ENCODE results near the gene COL18A1. TPM values are rescaled to one million over a fixed set of nuclear protein-coding genes. Genes with fewer than 3 reads are reported as not detected.
A peak's percentile ranks its signal among the peaks of the same experiment; 100 is the strongest.
"Not testable (repeated sequence)": the region's sequence is repeated elsewhere in the genome, so short reads cannot be mapped to it uniquely, and the experiment has no call there.

Gene COL18A1
- total RNA-seq, 1 experiment from 2014 or later, result 838 TPM

DNA sequence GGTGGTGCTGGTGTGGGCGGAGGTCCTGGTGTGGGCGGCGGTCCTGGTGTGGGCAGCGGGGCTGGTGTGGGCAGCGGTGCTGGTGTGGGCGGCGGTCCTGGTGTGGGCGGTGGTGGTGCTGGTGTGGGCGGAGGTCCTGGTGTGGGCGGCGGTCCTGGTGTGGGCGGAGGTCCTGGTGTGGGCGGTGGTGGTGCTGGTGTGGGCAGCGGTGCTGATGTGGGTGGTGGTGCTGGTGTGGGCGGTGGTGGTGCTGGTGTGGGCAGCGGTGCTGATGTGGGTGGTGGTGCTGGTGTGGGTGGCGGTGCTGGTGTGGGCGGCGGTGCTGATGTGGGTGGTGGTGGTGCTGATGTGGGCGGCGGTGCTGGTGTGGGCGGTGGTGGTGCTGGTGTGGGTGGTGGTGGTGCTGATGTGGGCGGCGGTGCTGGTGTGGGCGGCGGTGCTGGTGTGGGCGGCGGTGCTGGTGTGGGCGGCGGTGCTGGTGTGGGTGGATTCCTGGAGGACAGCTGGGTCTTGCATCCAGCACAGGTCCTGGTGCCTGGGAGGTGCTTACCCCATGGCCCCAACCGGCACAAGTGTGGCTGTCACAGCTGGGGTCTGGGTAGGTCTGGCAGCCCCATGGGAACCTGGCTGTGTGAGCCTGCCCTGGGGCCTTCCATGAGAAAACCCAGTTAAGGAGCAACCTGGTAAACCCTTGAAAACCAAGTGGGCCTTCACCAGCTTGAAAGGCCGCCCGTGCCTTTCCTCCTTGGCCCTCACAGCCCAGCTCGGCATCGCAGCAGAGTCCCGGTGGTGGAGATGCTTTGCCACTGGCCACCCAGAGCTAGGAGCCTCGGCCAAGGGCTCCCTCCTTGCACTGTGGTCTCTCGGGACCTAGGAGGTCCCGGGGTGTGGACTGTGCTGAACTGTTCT is 38.0 kb downstream of the COL18A1 start:
- in situ Hi-C loops (cut with HindIII; ENCODE audit: low pct_unique_long_range_greater_than_20kb, low sequenced_read_pairs), result not testable (repeated sequence)

DNA sequence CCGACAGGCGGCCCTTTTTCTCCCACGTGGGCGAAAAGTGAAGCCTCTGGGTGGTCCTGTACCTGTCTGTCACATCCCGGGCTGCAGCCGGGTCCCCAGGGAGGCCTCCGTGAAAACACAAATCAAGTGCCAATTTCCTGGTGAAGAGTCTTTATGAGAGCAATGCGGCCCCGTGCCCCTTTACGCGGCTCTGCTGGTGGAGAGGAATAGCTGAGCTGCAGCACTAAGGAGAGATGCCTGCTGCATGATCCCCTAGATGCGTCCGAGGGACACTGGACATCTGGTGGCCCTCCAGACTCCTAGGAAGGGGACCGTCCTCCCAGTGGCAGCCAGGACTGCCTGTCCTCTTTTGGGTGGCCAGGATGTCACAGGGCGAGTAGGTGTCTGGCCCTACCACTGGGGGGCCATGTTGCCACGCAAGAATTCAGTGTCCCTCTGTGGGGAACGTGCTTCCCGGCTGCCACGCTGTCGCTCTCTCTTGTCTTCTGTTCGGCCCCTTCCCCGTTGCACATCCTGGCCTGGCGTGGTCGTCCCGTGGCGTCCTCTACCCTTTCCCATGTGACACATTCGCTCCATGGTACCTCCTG is 38.7 kb downstream of the COL18A1 start:
- no peak for DNase-seq (ENCODE audit: low read depth)
- in situ Hi-C loops (cut with HindIII; ENCODE audit: low pct_unique_long_range_greater_than_20kb, low sequenced_read_pairs), result no loop called here

More for the DNA sequence above, 38.0 kb downstream of the COL18A1 start:
- not testable (repeated sequence) for DNase-seq (ENCODE audit: low read depth)

DNA sequence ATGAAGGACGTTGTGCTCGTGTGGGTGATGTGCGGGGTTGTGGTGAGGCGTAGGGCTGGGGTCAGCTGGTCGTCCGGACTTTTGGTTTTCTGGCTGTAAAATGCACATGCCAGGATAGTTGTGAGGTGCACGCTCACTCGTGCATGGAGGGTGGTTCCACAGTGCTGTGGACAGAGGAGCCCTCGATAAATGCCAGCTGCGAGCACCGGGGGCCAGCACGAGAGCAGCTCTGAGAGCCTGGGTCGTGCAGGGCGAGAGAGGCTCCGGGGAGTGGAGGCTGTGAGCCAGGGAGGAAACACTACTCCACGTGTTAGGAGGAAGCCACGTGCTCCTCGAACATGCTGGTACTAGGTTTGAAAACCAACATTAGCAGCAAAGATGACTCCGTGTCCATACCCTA is 39.4 kb downstream of the COL18A1 start:
- in situ Hi-C loops (cut with HindIII; ENCODE audit: low pct_unique_long_range_greater_than_20kb, low sequenced_read_pairs), result no loop called here
- DNase-seq (ENCODE audit: low read depth), result no peak

DNA sequence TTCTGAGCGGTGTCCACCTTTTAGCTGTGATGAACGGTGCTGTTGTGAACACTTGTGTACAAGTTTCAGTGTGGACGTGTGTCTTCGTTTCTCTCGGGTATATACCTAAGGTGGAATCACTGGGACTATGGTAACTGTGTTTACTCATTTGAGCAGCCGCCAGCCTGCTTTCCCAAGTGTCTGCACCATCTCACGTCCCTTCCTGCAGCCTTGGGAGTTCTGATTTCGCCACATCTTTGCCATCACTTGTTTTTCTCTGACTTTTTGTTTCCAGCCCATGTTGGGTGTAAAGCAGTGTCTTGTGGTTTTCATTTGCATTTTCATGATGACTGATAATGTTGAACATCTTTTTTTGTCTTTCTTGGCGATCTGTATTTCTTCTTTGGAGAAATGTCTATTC is 40.4 kb downstream of the COL18A1 start:
- in situ Hi-C loops (cut with HindIII; ENCODE audit: low pct_unique_long_range_greater_than_20kb, low sequenced_read_pairs), result no loop called here
- DNase-seq (ENCODE audit: low read depth), result no peak

DNA sequence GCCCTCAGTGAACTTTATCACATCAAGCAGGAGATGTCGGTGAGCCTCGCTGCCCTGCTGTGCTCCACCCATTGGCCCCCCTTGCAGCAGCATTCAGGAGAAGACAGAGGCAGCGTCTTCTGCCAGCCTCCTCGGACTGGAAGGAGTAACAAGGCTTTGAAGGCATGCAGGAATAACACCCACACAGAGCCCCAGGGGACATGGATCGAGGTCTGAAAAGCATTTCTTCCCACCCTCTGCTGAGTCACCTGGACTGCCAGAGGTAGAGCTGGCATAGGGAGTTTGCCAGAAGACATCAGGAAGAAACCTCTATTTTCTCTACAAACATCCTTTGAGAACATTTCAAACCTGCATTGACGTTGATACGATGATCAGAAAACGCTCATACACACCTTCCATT is 42.9 kb downstream of the COL18A1 start:
- DNase-seq (ENCODE audit: low read depth), result peak; percentile 35
- in situ Hi-C loops (cut with HindIII; ENCODE audit: low pct_unique_long_range_greater_than_20kb, low sequenced_read_pairs), result no loop called here

DNA sequence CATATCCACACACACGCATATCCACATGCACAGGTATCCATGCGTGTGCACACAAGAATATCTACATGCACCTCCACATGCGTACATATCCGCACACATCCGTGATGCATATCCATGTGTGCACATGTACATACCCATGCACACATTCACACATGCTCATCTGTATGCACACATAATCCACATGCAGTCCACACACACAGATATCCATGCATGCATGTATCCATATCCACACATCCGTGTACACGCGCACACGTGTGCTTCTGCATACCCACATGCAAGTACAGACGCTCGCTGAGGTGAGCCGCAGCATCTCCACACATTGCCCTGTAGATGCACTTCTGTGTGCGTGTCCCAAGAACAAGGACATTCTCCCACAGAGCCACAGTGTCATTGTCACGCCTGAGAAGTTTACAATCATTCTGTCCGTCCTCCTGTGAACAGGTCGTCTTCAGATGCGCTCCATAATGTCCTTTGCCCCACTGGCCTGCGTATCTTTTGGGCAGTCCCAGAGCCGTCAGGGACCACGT is 43.4 kb downstream of the COL18A1 start:
- in situ Hi-C loops (cut with HindIII; ENCODE audit: low pct_unique_long_range_greater_than_20kb, low sequenced_read_pairs), result no loop called here
- DNase-seq (ENCODE audit: low read depth), result no peak

DNA sequence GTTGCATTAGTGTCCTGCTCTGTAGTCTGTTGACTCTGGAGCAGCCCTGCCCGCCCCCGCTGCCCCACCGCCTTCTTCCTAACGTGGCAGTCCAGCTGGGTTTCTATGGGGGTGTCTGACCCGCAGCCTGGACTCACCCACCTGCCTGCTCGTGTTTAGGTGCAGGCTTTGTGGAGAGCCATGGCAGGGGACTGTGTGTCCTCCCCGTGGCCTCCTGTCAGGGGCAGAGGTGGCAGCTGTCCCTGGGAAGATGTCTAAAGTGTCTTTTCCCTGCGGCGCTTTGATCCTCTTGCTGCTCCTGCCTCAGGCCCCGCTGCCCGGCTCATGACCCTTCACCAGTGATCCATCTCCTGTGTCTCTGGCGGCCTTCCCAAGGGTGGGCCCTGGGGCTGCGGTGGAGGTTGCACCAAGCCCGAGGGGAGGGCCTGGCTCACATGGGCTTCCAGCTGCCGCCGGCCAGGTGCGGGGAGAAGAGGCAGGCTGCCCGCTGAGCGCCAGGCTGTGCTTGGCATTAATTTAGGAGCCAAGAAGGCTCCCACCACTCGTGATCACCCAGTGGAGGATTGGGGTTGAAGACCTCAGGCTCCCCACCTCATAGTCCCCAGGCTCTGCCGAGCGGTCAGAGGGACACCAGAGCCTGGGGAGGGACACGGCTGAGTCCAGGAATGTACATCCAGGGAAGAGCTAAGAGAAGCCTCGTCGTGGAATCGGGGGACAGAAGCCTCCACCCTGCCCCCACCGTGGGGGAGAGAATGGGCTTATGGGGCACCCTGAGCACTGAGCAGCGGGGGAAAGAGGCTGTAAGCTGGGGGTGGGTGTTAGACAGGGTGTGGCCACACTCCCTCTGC is 44.1 kb downstream of the COL18A1 start:
- in situ Hi-C loops (cut with HindIII; ENCODE audit: low pct_unique_long_range_greater_than_20kb, low sequenced_read_pairs), result no loop called here
- no peak for DNase-seq (ENCODE audit: low read depth)

DNA sequence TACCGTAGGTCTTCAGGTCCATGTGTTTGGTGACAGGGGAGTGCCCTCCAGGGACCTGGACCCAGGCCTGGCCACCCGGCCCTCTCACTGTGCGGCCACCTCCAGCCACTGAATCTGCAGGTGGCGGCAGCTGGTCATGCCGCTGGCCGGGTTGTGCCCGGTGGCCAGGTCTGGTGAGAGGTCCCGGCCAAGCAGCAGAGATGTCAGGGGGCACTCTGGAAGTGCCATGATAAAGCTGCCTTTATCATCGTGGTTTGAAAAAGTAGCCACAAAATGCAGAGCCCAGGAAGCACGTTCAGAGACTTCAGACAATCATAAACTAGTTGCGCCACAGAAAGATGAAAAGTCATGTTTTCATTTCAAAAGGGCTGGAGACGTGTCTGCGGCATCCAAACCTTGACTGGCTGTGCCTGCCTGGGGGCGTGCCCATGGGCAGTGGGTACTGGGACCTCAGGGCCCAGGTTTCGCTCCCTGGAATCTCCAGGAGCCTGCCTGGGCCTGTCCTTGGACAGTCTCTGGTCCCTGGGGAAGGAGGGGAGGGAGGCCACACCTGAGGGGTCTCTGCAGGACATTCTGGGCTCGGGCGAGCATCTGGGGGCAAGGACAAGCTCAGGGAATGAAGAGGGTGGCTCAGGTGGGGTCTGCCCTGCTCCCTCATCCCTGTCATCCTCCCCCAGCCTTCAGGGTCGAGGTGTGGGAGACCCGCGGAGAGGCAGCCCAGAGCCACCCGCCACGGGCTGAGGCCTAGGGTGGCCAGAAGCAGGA is 44.9 kb downstream of the COL18A1 start:
- in situ Hi-C loops (cut with HindIII; ENCODE audit: low pct_unique_long_range_greater_than_20kb, low sequenced_read_pairs), result no loop called here
- no peak for DNase-seq (ENCODE audit: low read depth)

DNA sequence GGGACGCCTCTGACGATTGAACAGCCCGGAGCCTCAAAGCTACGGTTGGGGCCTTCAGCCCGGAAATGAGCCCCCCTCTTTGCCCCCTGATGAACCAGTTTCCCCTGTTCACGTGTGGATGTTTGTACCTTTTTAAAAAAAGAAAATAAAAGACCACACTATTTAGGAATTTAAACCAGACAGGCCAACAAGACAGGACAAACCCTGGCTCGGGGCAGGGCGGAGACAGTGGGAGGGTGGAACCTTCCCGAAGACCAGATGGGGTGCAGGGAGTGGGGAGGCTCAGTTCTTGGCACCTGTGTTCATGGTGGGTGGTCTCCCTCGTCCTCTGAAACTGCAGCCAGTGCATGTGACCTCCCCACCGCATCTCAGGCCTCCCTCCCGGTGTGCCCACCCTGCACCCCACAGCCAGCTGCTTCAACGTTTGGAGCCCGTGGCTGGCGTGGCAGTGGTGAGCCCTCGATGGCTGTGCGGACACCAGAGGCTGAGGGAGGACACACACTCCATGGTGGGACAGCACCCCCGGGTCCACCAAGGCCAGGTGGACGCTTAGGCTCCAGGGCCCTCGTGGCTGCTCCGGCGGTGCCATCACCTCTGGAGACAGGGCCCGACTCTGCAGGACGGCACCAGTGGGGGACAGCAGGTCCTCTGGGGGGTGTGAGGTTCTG is 45.6 kb downstream of the COL18A1 start:
- no peak for DNase-seq (ENCODE audit: low read depth)
- in situ Hi-C loops (cut with HindIII; ENCODE audit: low pct_unique_long_range_greater_than_20kb, low sequenced_read_pairs), result no loop called here

DNA sequence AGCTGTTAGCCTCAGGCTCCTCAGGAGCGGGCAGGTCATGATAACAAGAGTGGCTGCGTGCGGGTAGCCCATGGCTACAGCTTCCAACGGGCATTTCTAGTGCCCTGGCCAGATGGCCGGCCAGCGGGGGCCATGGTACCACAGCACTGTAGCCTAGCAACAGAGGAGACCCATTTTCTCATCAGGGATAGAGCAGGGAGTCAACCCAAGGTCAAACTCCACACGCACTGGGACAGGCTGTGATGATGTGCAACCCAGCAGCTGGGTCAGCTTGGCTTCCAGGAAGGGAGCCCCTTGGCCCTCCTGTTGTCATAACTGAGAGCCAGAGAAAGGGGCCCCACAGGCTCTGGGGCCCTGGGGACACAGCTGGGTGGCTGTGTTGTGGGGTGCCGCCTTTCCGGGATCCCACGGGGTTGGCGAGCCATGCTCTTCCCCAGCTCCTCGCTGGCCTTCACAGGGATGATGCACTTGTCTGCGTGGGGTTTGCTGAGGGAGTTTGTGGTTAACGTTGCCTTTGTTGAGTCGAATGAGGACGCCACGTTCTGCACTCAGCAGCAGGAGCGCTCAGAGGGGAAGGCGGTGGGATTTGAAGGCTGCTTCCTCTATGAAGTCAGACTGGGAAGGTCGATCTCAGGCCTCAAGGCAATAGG is 46.3 kb downstream of the COL18A1 start:
- no peak for DNase-seq (ENCODE audit: low read depth)
- in situ Hi-C loops (cut with HindIII; ENCODE audit: low pct_unique_long_range_greater_than_20kb, low sequenced_read_pairs), result no loop called here

DNA sequence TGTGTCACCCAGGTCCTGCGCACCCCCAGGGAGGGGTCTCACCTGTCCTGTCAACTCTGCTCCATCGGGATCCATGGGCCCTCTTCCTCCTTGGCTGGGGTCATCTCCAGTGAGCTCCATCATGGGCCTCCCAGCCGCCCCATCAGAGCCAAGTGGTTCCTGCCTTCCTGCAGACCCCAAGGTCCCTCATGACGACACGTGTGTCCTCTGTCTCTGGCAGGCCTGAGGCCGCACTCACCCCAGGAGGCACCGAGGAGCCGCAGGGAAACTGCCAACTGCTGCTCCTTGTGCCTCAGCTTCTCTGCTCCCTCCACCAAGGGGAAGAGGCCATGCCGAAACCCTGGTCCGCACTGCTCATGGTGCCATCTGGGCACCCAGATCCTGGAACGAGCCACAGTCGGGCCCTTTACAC is 46.8 kb downstream of the COL18A1 start:
- in situ Hi-C loops (cut with HindIII; ENCODE audit: low pct_unique_long_range_greater_than_20kb, low sequenced_read_pairs), result no loop called here
- DNase-seq (ENCODE audit: low read depth), result no peak

DNA sequence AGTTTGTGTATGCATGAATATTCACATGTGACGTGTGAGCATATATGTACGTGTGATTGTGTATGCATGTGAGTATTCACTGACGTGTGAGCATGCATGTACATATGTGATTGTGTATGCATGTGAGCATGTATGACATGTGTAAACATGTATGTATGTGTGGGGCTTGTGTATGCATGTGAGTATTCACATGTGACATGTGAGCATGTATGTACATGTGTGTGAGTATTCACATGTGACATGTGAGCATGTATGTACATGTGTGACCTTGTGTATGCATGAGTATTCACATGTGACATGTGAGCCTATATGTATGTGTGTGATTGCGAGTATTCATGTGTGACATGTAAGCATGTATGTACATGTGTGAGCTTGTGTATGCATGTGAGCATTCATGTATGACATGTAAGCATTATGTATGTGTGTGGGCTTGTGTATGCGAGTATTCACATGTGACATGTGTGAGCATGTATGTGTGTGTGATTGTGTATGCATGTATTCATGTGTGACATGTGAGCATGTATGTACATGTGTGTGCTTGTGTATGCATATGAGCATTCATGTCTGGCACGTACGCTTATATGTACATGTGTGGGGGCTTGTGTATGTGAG is 47.8 kb downstream of the COL18A1 start:
- DNase-seq (ENCODE audit: low read depth), result no peak
- in situ Hi-C loops (cut with HindIII; ENCODE audit: low pct_unique_long_range_greater_than_20kb, low sequenced_read_pairs), result no loop called here

DNA sequence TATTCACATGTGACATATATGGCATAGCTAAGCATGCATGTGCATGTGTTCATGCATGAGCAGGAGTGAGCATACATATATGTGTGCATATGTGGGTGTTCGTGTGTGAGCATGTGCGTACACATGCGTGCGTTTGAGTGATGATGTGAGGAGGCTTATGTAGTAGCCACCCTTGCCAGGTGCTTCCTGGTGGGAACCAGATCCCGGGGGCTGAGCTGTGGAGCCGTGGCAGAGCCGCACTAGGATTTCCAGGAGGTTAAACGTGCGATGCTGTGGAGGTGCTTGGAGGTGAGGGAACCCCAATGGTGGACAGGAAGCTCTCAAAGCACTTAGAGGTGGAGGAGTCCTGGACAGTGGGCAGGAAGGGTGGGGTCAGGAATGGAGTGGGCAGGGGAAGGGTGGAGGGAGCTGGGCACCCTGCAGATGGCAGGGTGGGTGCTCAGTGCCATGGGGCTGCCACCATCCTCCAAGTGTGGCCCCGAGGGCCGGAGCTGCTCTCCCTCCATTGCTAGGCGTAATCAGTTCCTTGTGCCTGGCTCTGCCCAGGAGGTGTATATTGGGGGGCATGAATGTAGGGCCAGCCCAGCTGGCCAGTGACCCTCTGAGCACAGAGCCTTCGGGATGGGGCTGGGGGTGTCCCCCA is 48.5 kb downstream of the COL18A1 start:
- DNase-seq (ENCODE audit: low read depth), result no peak
- in situ Hi-C loops (cut with HindIII; ENCODE audit: low pct_unique_long_range_greater_than_20kb, low sequenced_read_pairs), result no loop called here

DNA sequence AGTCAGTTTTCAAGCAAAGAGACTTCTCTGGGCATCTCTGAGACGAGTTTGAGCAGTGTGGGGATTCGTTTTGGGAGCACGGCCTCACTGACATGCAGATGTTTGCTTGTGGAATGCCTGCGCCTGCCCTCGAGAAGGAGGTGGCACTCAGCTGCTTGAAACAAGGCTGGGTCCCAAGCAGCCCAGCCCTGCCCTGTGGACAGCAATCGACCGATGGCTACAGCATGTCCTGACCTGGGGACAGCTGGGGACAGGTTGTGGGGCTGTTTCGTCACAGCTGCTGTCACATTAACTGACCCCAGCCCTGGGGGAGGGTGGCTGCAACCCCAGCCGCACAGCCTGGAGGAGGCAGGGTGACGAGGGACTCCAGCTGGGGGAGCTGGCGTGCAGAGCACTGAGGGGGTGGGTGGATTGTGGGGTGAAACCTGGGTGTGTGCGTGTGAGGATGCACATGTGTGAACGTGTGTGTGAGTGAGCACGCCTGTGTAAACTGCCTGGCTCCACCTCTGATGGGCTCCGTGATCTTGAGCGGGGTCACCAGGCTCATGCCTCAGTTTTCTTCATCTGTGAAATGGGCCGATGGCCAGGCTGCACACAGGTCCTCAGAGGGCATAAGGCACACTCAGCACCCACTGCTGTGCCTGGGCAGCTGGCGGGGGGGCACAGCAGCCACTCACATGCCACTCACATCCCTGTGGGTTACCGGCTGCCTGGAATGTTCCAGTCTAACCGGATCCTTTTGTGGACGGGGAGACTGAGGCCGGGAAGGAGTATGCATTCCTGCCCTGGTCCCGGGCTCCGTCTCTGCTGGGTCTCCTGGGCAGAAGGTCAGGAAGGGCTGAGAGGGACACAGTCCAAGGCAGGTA is 49.3 kb downstream of the COL18A1 start:
- DNase-seq (ENCODE audit: low read depth), result no peak
- in situ Hi-C loops (cut with HindIII; ENCODE audit: low pct_unique_long_range_greater_than_20kb, low sequenced_read_pairs), result no loop called here

DNA sequence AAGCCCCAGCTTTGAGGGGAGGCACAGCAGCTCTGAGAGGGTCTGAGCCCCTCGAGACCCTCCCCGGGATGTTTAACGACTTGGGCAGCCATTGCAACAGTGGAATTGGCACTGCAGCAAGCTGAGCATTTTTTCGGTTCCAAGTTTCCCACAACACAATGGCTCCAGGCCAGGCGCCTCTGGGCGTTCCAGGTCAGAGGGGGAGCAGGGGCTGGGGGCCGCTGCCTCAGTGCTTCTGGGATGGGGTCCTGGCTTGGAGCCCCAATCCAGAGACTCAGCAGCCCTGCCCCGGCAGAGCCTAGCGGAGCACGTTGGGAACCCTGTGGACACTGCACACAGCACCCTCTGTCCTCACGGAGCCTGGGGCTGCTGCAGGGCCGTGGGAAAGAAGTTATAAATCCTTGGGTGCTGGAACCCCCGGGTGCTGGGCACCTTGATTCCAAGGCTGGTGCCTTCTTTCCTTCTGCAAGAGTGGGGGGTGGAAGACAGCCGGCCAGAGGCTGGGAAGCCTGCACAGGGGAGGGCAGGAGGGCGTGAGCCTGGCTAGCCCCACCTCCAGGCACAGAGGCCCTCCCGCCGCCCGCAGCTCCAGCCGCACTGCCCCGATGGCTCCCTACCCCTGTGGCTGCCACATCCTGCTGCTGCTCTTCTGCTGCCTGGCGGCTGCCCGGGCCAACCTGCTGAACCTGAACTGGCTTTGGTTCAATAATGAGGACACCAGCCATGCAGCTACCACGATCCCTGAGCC is 50.1 kb downstream of the COL18A1 start:
- peak; percentile 28 for DNase-seq (ENCODE audit: low read depth)
- in situ Hi-C loops (cut with HindIII; ENCODE audit: low pct_unique_long_range_greater_than_20kb, low sequenced_read_pairs), result no loop called here

Data from Caki2 (cell line).